Pancreas (tissue), 10 donors: Measurements from ENCODE around the gene GAS2L1. TPM values are rescaled to one million over a fixed set of nuclear protein-coding genes. Genes with fewer than 3 reads are reported as not detected.
A peak's percentile ranks its signal among the peaks of the same experiment; 100 is the strongest.

Experiments
- ATAC-seq, 4 donors: fragments of 200-7000 bp; cut with Tn5 transposase; one replicate each; pipeline versions ENCODE4 v1.8.0 to v1.9.1; 2020; ENCODE audit warnings: mild to moderate bottlenecking in 4 of 4, moderate library complexity in 4 of 4
- DNase-seq, 6 donors: peaks; one replicate each; pipeline ENCODE4 v3.0.0-alpha.2; 2020
- FAIRE-seq: peaks from 2 replicates; lab custom pipeline; 2012; peaks lifted over from hg19 to GRCh38; lab: Jason Lieb, UNC
- H3K27ac ChIP-seq, 4 donors: fragments of 200-600 bp; sonication (generic); 1 replicate in 3 of 4; 2 replicates in 1 of 4; pipeline versions ENCODE4 v1.5.0 to v1.8.0; 2020
- H3K27me3 ChIP-seq, 4 donors: fragments of 200-600 bp; one replicate each; pipeline ENCODE4 v1.8.0; 2021
- H3K36me3 ChIP-seq, 3 donors: fragments of 200-600 bp; sonication (generic) in 1 of 3; one replicate each; pipeline versions ENCODE4 v1.5.0 to v1.8.0; 2020 to 2021
- H3K4me1 ChIP-seq, 3 donors: fragments of 200-600 bp; one replicate each; pipeline ENCODE4 v1.8.0; 2021
- H3K4me3 ChIP-seq, 4 donors: fragments of 200-600 bp; sonication (generic) in 2 of 4; one replicate each; pipeline versions ENCODE4 v1.5.0 to v1.8.0; 2020 to 2021
- H3K9me3 ChIP-seq, 4 donors: fragments of 200-600 bp; one replicate each; pipeline ENCODE4 v1.8.0; 2021
- WGBS, 2 donors: extraction: QIAGEN DNeasy Blood & Tissue Kit; methylation state at CpG; one replicate each; pipeline ENCODE4 v1.1.7; 2013; 5-methylcytosine and 5-hydroxymethylcytosine counted together
- intact Hi-C, 3 donors: fragments of 100-400 bp; cut with DNase I; formaldehyde crosslinking; loops; one replicate each; pipeline versions ENCODE4 v1.11.1 to v1.14.2; 2022
- polyA plus RNA-seq, 2 donors: library from polyadenylated mRNA; stranded (reverse); fragments of 200-250 nt; gene quantifications; one replicate each; pipeline ENCODE4 v1.2.3, GENCODE V29; 2013
- total RNA-seq, 6 donors: library from RNA; stranded (reverse); fragmentation: NEBNext Ultra II Directional in 4 of 6; extraction: Animal tissue kit (Norgen Biotek cat#: 25700) in 4 of 6; gene quantifications; one replicate each; pipeline versions ENCODE4 v1.2.1 to v1.2.4, GENCODE V29; 2021 to 2023
- TF ChIP-seq, protein P1 (sequence below), 4 donors: fragments of 200-600 bp; sonication (generic) in 3 of 4; IDR thresholded peaks; one replicate each; pipeline versions ENCODE4 v1.5.0 to v1.8.0; 2021; ENCODE audit warnings: antibody characterized with exemption in 4 of 4
- donor health status: healthy with polysubstance abuse.
- donor health status: DM: no; HTN: no; CAD: no; lungs with moderate emphysema.
- donor health status: DM: no; HTN: no; CAD: no.
- donor health status: control.
- donor health status: control.
- donor health status: Bipolar disorder and iron deficiency.
- donor health status: DM: yes; HTN: yes; CAD: no.
- donor health status: DM: no; HTN: no; CAD: no.
- donor health status: DM: no; HTN: no; CAD: no.
- donor health status: DM: yes; HTN: yes; CAD: no.

Gene GAS2L1
- total and polyA plus RNA-seq, 8 donors: 5.2 to 13.6 (median 8.7) TPM

DNA sequence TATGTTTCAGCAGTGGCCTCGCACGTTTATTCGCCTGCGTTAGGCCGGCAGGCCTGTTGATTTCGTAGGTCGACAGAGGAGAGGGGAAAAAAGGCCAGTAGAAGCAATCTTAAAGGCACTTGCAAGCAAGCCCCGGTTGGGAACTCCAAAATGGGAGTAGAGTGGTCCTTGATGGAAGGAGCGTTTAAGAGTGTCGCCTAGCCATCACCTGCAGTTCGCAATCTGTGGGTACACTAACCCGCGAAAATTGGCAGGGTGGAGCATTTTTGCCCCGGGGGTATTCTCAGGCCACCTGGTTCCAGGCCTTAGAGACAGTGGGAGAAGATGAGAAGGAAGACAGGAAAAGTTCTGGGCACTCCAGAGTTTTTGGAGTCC, 37.2 kb upstream of the GAS2L1 start:
- no peak for ATAC-seq
- DNase-seq: no peak
- no peak for FAIRE-seq
- Histone ChIP-seq H3K9me3 (no peaks in the 10 kb centered on the region), H3K4me3 (peak overlapping the region; percentile 79 to 98 (median 93)), H3K4me1 (peaks cover 19 to 41% (median 31%) of the 10 kb centered on the region in 3 donors), H3K27me3 (no peaks in the 10 kb centered on the region), H3K27ac (peak overlapping the region; percentile 99 to 100 (median 100)), H3K36me3 (peaks cover 0 to 17% (median 10%) of the 10 kb centered on the region in 3 donors)
- TF ChIP-seq, protein P1, sequence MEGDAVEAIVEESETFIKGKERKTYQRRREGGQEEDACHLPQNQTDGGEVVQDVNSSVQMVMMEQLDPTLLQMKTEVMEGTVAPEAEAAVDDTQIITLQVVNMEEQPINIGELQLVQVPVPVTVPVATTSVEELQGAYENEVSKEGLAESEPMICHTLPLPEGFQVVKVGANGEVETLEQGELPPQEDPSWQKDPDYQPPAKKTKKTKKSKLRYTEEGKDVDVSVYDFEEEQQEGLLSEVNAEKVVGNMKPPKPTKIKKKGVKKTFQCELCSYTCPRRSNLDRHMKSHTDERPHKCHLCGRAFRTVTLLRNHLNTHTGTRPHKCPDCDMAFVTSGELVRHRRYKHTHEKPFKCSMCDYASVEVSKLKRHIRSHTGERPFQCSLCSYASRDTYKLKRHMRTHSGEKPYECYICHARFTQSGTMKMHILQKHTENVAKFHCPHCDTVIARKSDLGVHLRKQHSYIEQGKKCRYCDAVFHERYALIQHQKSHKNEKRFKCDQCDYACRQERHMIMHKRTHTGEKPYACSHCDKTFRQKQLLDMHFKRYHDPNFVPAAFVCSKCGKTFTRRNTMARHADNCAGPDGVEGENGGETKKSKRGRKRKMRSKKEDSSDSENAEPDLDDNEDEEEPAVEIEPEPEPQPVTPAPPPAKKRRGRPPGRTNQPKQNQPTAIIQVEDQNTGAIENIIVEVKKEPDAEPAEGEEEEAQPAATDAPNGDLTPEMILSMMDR (IDR thresholded peaks at IDR 0.05): no peak
- whole genome bisulfite sequencing, 2 donors: 1% methylated on average over 14 of the region's 14 CpGs
- intact Hi-C loops: no loop called here

DNA sequence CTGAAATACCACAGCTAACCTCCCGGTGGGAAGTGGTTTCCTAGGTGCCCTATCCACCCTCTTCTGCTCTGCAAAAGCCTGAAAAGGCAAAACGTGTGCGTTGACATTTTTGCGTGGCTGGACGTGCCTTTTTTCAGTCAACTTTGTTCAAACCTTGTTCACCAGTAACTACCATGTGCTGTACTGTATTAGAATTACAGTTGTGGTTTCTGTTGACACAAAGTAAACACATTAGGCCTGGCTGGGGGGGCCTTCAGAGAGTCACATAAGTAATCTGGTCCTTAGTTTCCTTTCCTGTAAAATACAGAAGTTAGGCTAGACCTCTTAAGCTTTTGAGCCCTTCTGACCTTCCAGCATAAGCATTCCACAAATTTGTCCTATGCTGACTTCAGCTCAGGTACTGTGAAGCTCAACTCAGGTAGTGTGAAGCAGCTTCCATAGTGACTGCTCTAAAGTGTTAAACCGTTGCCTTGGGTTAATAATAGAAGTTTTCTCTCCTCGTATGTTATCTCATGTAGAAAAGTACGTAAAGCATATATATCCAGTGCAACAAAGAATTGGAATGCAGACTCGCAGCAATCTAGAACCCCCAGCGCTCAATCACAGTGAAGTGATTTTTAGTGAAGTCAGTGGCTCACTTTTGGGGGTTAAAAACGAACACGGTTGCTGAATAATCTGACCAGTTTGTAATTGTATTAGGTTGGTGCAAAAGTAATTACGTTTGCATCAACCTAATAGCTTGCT, 36.5 kb upstream of the GAS2L1 start:
- intact Hi-C loops: no loop called here
- no peaks in the 10 kb centered on the region for H3K27me3 ChIP-seq
- DNase-seq (no peak), ATAC-seq (peak in 2 of 4 donors; percentile 3 to 7), FAIRE-seq (no peak)
- H3K36me3 ChIP-seq: peaks cover 0 to 21% (median 16%) of the 10 kb centered on the region in 3 donors
- TF ChIP-seq, protein P1 (IDR thresholded peaks at IDR 0.05): no peak
- 4% methylated on average over 13 of the region's 13 CpGs for WGBS, 2 donors
- peaks cover 17 to 45% (median 38%) of the 10 kb centered on the region in 3 donors for H3K4me1 ChIP-seq
- no peaks in the 10 kb centered on the region for H3K9me3 ChIP-seq
- H3K4me3 ChIP-seq: peak overlapping the region; percentile 79 to 98 (median 93)
- peak overlapping the region; percentile 99 to 100 (median 100) for H3K27ac ChIP-seq

DNA sequence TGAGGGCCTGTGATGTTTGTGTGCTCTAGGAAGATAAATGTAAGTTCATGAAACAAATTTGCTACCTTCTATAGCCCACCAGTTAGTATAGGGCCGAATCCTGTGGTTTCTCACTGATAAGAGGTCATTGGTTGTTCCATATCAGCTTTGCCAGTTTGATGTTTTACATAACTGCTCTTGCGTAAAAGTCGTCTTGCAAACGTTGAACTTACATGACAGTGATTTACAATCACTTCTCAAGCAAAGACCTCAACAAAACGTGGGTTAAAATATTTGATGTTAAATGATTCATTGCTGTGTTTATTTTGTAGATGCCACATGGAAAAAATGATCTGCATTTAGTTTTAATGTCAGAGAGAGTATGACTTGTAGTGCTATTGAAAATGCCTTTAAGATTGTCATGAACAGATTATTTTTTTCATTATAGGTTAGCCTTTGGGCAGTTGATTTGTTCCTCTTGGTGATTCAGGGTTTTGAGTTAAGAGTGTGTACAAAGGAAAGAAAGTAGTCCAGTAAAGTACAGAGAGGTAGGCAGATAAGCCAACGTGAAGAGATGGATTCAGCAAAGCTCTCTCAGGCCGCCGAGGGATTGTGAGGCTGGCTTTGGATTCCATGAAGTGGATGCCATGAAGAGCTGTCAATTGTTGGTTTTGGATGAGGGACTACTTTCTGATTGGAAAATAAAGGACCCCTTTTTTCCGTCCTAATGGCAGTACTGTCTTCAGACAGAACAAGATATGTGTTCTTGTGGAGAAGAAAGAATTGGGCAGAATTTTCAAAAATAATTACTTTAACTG, 35.8 kb upstream of the GAS2L1 start:
- H3K4me1 ChIP-seq: peaks cover 23 to 53% (median 46%) of the 10 kb centered on the region in 3 donors
- peak overlapping the region; percentile 4 to 98 (median 86) for H3K4me3 ChIP-seq
- H3K27me3 ChIP-seq: no peaks in the 10 kb centered on the region
- FAIRE-seq: no peak
- no peaks in the 10 kb centered on the region for H3K9me3 ChIP-seq
- H3K36me3 ChIP-seq: peaks cover 0 to 21% (median 16%) of the 10 kb centered on the region in 3 donors
- no peak for DNase-seq
- WGBS, 2 donors: 4 to 7% methylated on average over 9 of the region's 9 CpGs
- no peak for ATAC-seq
- intact Hi-C loops: no loop called here
- TF ChIP-seq, protein P1 (IDR thresholded peaks at IDR 0.05): no peak
- peak overlapping the region in 2 of 4 donors; percentile 99 to 100 for H3K27ac ChIP-seq

DNA sequence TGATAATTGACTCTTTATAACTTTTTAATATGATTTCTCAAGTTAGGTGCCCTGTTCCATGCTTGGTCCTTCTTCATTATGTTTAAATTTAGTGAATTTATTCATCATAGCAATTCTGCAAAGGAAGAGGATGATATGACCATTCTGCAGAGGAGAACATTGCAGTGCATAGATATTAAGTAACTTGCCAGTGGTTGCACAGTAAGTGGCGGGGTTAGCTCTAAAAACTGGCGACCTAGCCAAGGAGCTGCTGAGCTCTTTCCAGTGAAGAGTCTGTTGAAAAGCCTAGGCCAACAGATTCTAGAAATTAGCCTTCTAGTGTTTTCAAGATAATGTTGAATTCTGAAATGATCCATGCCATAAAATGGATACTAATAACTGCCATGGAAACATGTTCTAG, 33.8 kb upstream of the GAS2L1 start:
- Histone ChIP-seq H3K9me3 (no peaks in the 10 kb centered on the region), H3K27me3 (no peaks in the 10 kb centered on the region), H3K4me3 (no peak overlapping the region), H3K36me3 (peaks cover 0 to 27% (median 16%) of the 10 kb centered on the region in 3 donors), H3K4me1 (peaks cover 39 to 65% (median 63%) of the 10 kb centered on the region in 3 donors), H3K27ac (no peak overlapping the region)
- FAIRE-seq: no peak
- no peak for ATAC-seq
- intact Hi-C loops: no loop called here
- DNase-seq: no peak
- 67 to 70% methylated on average over 2 of the region's 2 CpGs for WGBS, 2 donors
- TF ChIP-seq, protein P1 (IDR thresholded peaks at IDR 0.05): no peak
